K562 (cell line): ENCODE data around the gene MYOM3.

Experiments
- SAP30 ChIP-seq: fragments of 200-600 bp; sonication (generic); IDR thresholded peaks from 2 replicates; pipeline ENCODE4 v1.6.1; 2012; ENCODE audit warnings: borderline replicate concordance, low read depth, mild to moderate bottlenecking, moderate library complexity, low read length, control low read depth, inconsistent platforms; ENCODE audit not compliant: insufficient read depth, poor library complexity, severe bottlenecking
- SMAD1 ChIP-seq: fragments of 150-350 bp; IDR thresholded peaks from 2 replicates; pipeline ENCODE4 v1.6.1; 2014; ENCODE audit warnings: low read length, low read depth; ENCODE audit not compliant: partially characterized antibody
- TEAD4 ChIP-seq, 2 experiments: sonication (generic) in 1 of 2; formaldehyde crosslinking in 1 of 2; IDR thresholded peaks; 2 replicates each; pipeline versions ENCODE4 v1.6.1 to v1.8.0; 2012 to 2022; ENCODE audit warnings: borderline replicate concordance in 1 of 2, inconsistent platforms in 1 of 2, low read length in 1 of 2, mild to moderate bottlenecking in 1 of 2, missing genetic modification reagents in 1 of 2
- ZNF24 ChIP-seq: fragments of 450-650 bp; IDR thresholded peaks from 2 replicates; pipeline ENCODE4 v1.6.1; 2016
- TF ChIP-seq, protein P1 (sequence below): fragments of 450-650 bp; IDR thresholded peaks from 2 replicates; pipeline ENCODE4 v1.6.1; 2016; ENCODE audit warnings: missing biosample characterization, missing genetic modification characterization
- TF ChIP-seq, protein P2 (sequence below): fragments of 450-650 bp; IDR thresholded peaks from 2 replicates; pipeline ENCODE4 v1.6.1; 2018; ENCODE audit not compliant: partially characterized antibody
- TF ChIP-seq, protein P3 (sequence below), 3 experiments: IDR thresholded peaks in 2 of 3; conservative IDR thresholded peaks in 1 of 3; 2 replicates each; pipeline ENCODE4 v1.5.1; 2011 to 2012; ENCODE audit warnings: low read length in 3 of 3, mild to moderate bottlenecking in 3 of 3, control low read depth in 2 of 3, improper control_type of control experiment in 1 of 3, inconsistent platforms in 1 of 3, low read depth in 1 of 3, mixed read lengths in 1 of 3, moderate library complexity in 1 of 3; ENCODE audit not compliant: insufficient read depth in 2 of 3

DNA sequence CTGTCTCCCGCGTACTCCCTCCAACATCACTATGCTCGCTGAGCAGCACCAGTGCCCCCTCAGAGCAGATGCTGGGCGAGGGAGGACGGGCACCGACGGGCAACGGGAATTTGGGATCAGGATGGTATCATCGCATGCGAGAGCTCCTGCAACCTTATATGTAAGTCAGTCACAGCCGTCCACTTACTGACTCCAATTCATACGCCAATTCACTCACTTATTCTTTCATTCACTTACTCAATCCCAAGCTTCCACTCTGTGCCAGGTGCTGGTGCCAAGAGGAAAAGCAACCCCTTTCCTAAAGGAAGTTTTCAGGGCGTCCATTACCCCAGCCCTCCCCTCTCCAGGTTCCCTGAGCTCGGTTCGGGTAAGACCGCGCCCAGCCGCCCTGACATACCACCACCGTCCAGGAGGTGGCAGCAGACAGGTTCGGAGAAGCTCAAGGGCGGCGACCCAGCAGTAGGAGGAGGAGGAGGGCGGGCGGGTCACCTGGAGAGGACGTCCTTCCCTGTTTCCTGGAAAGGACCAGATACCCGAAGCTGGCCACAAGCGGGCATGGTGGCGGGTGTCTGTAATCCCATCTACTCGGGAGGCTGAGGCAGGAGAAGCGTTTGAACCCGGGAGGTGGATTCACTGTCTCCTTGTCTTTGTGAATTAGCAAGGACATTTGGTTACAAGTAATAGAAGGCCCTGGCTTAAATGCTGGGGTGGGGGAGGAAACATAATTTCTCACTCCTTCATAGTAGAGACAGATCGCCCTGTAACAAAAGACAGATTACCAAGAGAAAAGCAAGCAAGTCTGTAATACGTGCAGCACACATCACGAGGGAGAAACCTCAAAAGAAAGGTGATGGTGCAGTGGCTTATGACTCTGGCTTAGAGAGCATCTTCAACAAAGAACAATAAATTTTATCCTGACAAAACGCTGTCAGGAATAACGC, 38.6 kb upstream of the MYOM3 start:
- TF ChIP-seq, protein P1, sequence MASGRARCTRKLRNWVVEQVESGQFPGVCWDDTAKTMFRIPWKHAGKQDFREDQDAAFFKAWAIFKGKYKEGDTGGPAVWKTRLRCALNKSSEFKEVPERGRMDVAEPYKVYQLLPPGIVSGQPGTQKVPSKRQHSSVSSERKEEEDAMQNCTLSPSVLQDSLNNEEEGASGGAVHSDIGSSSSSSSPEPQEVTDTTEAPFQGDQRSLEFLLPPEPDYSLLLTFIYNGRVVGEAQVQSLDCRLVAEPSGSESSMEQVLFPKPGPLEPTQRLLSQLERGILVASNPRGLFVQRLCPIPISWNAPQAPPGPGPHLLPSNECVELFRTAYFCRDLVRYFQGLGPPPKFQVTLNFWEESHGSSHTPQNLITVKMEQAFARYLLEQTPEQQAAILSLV (tag), result no peak
- TF ChIP-seq TEAD4 (IDR thresholded peaks at IDR 0.05; ENCODE audit: low read length) (0 out of 2 replicates have a peak, but pooled peaks have one; percentile 14), TEAD4 (CRISPR knock-in tag; IDR thresholded peaks at IDR 0.05; ENCODE audit: borderline replicate concordance) (no peak), SMAD1 (no peak), SAP30 (no peak), ZNF24 (no peak)
- TF ChIP-seq, protein P2, sequence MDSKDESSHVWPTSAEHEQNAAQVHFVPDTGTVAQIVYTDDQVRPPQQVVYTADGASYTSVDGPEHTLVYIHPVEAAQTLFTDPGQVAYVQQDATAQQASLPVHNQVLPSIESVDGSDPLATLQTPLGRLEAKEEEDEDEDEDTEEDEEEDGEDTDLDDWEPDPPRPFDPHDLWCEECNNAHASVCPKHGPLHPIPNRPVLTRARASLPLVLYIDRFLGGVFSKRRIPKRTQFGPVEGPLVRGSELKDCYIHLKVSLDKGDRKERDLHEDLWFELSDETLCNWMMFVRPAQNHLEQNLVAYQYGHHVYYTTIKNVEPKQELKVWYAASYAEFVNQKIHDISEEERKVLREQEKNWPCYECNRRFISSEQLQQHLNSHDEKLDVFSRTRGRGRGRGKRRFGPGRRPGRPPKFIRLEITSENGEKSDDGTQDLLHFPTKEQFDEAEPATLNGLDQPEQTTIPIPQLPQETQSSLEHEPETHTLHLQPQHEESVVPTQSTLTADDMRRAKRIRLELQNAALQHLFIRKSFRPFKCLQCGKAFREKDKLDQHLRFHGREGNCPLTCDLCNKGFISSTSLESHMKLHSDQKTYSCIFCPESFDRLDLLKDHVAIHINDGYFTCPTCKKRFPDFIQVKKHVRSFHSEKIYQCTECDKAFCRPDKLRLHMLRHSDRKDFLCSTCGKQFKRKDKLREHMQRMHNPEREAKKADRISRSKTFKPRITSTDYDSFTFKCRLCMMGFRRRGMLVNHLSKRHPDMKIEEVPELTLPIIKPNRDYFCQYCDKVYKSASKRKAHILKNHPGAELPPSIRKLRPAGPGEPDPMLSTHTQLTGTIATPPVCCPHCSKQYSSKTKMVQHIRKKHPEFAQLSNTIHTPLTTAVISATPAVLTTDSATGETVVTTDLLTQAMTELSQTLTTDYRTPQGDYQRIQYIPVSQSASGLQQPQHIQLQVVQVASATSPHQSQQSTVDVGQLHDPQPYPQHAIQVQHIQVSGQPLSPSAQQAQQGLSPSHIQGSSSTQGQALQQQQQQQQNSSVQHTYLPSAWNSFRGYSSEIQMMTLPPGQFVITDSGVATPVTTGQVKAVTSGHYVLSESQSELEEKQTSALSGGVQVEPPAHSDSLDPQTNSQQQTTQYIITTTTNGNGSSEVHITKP, result no peak
- TF ChIP-seq, protein P3, sequence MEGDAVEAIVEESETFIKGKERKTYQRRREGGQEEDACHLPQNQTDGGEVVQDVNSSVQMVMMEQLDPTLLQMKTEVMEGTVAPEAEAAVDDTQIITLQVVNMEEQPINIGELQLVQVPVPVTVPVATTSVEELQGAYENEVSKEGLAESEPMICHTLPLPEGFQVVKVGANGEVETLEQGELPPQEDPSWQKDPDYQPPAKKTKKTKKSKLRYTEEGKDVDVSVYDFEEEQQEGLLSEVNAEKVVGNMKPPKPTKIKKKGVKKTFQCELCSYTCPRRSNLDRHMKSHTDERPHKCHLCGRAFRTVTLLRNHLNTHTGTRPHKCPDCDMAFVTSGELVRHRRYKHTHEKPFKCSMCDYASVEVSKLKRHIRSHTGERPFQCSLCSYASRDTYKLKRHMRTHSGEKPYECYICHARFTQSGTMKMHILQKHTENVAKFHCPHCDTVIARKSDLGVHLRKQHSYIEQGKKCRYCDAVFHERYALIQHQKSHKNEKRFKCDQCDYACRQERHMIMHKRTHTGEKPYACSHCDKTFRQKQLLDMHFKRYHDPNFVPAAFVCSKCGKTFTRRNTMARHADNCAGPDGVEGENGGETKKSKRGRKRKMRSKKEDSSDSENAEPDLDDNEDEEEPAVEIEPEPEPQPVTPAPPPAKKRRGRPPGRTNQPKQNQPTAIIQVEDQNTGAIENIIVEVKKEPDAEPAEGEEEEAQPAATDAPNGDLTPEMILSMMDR (IDR thresholded peaks at IDR 0.05 in 2 of 3, conservative IDR thresholded peaks at IDR 0.05 in 1 of 3; ENCODE audit: insufficient read depth in 2 of 3, low read depth in 1 of 3, low read length in 3 of 3), result peak; percentile 83 to 95 (median 91)
